ENCODE measurements around the gene MED13L.

MED13L gene

DNA sequence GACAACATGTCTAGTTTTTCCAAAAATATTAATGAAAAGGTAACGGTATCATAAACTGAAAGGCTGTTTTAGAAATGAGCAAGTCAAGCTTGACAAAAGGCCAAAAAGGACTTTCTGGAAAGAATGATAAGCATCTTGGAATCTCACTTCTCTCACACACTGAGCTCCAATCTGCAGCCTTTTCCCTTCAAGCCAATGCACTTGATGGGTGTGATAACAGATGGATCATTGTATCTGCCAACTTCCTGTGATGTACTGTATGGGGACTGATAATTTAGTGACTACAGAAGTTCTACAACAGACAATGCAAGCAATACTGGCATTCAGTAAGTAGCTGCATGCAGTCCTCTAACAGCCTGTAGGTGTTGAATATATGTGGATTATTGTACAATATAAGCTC lies 147.1 kb downstream of the MED13L start:
- DNase-seq (ENCODE audit: low read depth in 2 of 2), result no peak

DNA sequence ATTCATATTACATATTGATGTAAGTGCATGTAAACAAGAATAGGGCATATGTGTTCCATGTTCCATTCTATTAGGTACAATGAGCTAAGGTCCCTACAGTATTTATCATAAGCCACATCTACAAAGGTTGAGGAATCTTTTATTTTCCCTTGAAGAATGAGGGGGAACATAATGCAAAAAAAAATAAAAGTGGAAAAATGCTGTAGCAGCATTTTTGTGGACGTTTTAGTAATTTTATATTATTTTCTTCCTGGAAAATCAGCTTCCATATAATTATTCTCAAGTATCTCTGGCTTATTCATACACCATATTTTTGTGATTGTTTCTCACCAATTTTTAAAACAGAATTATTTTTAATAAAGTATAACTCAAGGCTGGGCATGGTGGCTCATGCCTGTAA lies 148.7 kb downstream of the MED13L start:
- DNase-seq (ENCODE audit: low read depth in 2 of 2), result no peak

DNA sequence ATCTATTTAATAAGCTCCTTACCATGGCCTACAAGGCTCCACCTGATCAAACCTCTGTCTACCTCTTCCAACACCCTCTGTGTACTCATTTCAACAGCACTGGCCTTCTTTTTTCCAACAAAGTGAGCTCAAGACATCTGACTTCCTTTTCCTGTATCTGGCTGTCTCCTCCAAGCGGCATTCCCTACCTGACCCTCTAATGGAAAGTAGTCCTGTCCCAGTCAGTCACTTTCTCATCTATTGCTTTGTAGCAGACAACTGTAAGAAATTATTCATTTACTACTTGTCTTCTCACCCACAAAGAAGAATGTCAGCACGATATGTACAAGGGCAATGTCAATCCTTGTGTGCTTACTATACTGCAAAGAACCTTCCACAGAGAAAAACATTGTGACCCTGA lies 149.6 kb downstream of the MED13L start:
- DNase-seq (ENCODE audit: low read depth in 2 of 2), result no peak

DNA sequence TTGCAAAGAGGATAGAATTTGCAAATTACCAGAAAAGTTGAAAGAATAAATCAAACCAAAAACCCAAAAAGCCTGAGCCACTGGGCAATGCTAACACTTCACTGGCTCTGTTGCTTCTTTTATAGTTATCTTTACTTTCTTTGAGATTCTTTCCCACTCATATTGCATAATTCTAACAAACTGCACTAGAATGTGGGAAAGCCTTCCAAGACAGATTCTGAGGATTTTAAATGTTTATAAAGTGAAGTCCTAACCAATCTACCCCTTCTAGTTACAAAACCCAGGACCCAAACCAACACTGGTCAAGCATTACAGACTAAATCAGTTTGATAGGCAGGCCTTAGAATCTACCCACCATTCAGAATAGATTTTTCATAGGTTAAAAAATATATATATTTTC lies 150.9 kb downstream of the MED13L start:
- no peak for DNase-seq (ENCODE audit: low read depth in 2 of 2)

DNA sequence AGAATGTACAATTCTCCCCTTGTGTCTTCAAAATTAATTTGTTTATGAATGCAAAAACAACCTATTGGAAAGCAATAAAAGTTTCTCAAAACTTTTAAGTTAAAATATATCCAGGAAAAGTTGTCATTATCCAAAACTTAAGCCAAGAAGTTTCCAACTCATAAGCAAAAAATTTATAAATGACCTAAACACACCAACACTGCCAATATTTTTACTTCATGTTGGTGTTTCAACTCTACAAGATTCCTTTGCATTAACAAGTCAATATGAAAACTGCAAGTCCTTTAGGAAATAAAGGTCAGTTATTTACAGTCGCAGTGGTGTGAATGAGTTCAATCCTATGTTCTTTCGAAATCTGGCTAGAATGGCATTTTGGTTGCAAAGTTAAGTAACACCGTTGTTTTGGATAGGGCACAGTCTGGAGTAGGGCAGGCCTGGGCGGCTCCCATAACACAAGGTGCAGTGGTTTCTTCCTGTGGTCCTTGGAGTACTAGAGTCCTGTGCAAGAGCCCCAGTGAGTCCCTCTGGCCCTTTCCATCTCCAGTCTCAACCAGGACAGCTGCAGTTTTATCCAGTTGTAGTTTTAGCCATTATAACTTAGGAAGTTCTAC lies 151.4 kb downstream of the MED13L start:
- DNase-seq (ENCODE audit: low read depth in 2 of 2), result no peak

DNA sequence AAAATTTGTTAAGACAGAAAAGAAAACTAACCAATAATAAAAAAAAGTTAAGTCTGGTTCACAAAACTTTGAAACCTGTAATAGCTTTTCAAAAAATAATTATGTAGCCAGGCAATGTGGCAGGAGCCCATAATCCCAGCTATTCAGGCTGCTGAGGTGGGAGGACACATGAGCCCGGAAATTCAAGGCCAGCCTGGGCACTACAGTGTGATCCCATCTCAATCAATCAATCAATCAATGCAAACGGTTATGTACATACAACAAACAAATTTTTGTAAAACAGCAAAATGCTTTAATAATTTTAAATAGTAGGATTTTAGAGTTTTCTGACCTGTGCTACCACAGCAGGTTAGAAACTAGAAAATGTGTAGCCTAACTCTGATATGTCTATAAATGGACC lies 152.4 kb downstream of the MED13L start:
- no peak for DNase-seq (ENCODE audit: low read depth in 2 of 2)

DNA sequence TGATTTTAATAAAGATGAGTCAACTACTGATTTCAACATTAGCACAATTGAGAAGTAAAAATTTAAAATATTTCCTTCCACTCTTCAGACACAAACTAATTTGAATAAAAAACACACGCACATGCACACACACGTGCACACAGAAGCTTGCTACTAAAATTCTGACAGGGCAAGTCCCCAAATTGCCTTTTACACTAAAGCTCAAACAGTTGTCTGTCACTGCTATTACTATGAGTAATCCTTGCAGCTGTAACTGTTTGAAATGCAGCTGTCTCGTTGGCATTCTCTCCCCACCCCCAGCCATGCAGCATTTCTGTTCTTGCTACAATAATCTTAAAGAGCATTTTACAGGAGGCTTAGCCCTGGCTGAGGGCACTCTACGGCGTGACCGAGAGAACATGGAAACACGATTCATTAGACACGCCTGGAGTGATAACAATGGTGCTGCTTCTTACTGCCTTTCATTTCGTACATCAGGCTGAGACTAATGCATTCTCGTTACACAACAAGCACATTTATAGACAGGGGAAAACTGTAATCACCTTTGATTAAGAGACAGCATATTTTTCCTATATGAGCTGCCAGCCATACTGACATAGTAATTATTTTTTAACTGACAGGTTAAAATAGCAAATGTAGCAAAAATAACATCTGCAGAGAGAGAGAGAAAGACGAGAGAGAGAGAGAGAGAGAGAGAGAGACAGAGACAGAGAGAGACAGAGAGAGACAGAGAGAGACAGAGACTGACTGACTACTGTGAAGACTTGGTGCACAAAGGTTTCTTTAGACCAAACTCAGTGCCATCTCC lies 153.8 kb downstream of the MED13L start:
- DNase-seq (ENCODE audit: low read depth in 2 of 2), result peak in 1 of 2 donors; percentile 12

DNA sequence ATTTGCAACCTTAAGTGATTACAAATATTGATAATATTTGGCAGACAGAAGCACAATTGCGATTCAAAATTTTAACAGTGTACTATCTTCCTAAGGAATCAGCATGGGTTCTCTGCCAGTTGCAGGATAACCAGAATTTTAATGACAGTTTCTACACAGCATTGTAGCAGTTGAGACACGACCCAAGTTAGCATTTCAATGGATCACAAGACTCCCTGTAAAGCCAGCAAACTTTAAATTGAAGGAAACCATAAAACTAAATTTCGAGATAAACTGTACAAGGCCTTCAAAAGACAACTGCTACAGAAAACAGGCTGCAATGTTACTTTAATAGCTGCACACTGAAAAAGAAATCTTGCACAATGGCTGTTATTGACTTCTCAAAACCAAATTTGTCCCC lies 154.9 kb downstream of the MED13L start:
- DNase-seq (ENCODE audit: low read depth in 2 of 2), result no peak

DNA sequence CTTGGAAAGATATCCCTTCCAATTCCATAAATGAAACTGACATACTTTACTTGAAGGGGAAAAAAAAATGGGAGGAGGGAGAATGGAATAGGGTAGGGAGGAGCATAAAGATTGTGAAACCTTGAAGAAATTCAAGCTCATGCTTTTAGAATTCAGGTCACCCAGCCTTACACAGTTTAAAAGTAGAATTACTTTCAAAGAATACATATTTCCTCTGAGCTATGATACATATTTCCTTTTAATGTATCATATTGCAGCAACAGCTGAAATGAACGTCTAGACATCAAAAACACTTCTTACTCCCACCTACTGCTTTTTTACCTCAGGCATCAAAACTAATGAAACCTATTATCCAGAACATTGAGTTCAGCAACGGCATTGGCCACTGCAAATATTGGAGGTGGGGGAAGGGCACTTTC lies 156.0 kb downstream of the MED13L start:
- DNase-seq (ENCODE audit: low read depth in 2 of 2), result no peak

DNA sequence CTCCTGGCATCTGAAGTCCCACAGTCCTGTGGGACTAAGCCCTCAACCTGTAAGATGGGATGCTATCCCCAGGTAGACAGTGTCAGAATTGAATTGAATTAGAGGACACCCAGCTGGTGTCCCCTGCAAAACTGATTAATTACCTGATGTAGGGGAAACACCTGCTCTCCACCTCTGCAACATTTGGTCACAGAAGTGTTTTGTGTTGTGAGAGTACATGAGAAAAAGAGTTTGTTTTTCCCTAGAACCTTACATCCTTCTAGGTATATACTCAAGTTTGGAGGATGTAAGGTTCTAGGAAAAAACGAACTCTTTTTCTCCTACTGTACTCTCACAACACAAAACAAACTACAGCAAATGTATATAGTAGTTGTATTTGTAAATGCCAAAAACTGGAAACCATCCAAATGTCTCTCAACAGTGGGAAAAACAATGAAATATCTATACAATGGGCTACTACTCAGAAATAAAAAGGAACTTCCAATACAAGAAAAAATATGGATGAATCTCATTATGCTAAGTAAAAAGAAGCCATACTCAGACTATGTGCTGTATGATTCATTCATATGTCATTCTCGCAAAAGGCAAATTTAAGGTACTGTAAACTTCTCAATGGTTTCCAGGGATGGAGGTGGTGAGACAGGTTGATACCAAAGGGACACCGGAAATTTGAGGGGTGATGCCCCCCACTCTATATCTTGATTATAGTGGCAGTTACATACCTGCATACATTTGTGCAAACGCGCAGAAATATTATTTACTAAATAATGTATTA lies 160.7 kb downstream of the MED13L start:
- no peak for DNase-seq (ENCODE audit: low read depth in 2 of 2)

DNA sequence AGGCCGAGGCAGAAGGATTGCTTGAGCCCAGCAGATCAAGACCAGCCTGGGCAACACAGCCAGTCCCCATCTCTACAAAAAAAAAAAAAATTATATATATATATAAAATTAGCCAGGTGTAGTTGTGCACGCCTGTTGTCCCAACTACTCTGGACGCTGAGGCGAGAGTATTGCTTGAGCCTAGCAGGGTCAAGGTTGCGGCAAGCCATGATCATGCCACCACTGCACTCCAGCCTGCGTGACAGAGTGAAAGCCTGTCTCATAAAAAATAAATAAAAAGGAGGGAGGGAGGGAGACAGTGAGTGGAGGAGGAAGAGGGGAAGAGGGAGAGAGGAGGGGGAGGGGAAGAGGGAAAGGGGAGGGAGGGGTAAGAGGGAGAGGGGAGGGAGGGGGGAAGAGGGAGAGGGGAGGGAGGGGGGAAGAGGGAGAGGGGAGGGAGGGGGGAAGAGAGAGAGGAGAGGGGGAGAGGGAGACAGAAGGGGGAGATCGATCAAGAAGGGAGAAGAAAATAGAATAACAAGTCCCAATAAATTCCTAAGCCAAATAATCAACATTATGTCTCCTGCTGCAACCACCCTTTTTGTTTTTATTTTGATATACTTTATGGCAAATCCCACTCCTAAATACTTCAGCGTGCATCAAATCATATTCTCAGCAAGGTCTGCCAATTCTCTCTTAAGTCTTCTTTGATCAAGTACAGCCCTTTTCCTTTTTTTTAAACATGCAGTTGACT lies 163.9 kb downstream of the MED13L start:
- no peak for DNase-seq (ENCODE audit: low read depth in 2 of 2)

DNA sequence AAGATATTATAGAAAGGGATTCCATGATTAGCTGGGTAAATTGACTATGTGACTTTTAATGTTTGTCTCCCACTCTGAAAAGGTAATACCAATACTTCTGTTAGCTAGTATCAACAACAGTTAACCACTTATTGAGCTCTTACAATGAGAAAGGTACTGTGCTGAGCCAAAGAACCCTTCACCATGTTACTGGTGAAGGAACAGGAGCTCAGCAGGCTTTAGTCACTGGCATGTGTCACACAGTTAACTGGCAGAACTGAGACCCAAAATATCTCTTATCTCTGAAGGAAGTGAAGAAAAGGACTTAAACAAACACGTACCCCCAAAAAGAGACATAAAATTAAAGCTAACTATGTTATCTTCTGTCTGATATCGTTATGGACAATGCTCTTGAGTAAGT lies 170.6 kb downstream of the MED13L start:
- no peak for DNase-seq (ENCODE audit: low read depth in 2 of 2)

DNA sequence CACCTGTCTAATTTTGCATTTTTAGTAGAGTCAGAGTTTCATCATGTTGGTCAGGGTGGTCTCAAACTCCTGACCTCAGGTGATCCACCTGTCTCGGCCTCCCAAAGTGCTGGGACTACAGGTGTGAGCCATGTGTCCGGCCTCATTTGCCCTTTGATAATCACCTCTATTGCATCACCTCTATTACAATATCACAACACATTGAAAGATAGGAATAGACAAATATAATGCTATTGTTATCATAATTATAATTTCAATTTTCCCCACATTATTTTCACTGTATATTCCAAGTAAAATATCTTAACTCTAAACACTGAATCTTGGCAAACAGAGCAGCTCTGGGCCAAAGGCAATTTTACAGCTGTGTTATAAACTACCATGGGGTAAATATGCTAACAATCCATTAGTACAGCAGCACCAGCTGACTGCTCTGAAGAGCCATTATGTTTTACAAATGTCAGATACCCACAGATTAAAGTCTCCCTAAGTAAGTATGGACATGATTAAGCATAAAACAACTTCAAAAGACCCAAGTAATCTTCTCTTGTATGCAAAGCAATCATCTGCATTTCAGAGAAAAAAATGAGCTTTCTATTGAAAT lies 173.2 kb downstream of the MED13L start:
- no peak for DNase-seq (ENCODE audit: low read depth in 2 of 2)

DNA sequence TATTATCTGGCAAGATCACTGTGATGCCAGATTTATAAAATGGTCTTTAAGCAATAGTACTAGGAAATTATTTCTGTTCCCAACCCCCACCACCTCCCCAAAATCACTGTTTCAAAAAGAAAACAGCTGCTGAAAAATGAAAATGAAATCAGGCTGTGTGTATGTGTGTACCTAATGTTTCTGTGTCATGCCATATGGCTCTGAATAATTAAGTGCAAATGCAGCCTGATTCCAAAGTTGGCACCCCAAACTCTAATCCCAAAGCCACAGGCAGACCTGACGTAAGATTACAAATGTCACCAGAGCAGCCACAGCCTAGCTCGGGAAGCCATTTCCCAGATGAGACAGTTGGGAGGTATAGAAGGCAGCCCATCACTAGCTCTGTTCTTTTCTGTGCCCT lies 175.5 kb downstream of the MED13L start:
- DNase-seq (ENCODE audit: low read depth in 2 of 2), result no peak

DNA sequence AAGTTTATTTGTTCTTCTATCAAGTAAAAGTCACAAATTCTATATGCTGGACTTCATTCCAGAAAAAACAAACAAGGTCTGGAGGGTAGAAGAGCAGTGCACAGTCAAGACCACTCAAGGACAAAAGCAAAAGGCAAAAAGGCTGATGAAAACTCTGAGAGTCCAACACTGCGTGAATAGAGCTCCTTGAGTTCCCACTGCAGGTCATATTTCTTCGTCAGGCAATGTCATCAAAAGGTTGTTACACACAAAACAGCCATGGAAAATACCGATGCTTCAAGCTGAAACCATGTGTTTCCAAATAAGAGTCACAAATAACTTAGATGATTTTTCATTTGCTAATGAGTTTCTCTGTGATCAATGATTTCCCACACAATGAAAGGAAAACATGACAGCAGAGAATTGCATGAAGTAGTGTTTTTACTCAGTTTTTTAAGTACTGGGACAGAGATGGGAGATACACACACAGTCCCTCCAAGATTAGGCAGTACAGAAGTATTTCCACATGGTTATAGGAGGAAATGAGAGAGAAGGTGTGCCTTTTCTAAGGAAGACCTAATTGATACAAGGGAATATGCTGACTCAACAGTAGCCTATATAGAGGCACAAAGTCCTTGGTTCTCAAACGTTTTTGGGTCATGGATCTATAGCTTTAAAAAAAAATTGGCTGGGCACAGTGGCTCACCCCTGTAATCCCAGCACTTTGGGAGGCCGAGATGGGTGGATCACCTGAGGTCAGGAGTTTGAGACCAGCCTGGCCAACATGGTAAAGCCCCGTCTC lies 177.7 kb downstream of the MED13L start:
- DNase-seq (ENCODE audit: low read depth in 2 of 2), result no peak

DNA sequence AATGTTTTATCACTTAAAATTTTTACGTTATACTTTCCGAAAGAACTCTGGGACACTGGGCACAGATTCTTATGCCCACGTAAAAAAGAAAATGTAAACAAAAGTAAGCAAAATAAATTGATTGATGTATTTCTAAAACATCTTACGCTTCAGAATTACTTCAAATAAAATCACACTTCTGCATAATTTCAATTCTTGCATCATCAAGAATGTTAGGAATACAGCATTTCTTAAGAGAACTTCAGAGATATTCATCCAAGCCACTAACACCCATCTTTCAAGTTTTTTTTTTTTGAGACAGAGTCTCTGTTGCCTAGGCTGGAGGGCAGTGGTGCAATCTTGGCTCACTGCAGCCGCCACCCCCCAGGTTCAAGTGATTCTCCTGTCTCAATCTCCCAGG lies 180.6 kb downstream of the MED13L start:
- no peak for DNase-seq (ENCODE audit: low read depth in 2 of 2)

DNA sequence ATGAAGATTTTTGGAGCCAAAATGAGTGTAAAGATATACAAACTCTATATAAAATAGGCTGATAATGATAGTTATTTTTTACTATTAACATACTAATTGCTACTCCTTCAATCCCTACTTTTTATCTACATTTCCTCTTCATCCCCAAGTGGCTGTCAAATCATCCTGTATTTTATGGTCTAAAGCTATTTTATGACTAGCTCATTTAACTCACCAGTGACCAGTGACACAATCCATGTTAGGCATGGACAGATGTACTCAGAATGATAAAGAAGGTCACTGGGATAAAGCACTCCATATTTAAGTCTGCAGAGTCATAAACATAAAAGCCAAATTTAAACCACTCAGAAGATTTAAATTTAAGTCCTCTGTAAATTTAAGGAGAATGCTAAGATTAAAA lies 183.0 kb downstream of the MED13L start:
- no peak for DNase-seq (ENCODE audit: low read depth in 2 of 2)

DNA sequence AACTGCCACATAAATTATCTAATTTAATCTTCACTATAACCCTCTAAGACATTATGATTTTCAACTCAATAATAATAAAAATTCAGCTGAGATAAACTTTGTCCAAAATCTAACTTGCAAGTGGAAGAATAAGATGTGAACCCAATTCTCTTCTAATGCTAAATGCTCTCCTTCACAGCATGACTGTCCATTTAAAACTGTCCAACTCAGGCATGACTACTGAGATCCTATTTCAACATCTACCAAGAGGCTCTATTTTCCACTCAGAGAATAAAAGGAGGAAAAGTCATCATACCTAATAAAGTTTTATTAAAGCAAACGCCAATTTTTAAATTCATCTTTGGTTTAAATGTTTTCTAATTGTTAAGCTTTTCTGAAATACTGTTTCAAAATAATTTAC lies 183.6 kb downstream of the MED13L start:
- DNase-seq (ENCODE audit: low read depth in 2 of 2), result no peak

DNA sequence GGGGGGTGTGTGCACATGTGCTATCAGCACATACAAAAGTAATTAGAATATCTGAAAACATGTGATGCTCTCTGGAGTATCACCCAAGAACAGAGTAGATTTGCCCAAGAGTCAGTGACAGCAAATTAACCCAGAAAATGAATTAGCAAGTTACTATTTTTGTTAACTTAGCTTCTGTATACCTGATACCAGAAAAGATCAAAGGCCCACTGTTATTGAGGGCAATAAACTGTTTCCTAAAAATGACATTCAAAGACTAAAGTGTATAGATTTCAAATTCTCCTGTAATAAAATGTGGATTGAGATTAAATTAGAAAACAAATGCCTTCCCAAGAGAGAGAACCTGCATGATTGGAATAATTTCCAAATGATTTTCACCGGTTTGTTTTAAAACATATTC lies 184.7 kb downstream of the MED13L start:
- DNase-seq (ENCODE audit: low read depth in 2 of 2), result no peak

DNA sequence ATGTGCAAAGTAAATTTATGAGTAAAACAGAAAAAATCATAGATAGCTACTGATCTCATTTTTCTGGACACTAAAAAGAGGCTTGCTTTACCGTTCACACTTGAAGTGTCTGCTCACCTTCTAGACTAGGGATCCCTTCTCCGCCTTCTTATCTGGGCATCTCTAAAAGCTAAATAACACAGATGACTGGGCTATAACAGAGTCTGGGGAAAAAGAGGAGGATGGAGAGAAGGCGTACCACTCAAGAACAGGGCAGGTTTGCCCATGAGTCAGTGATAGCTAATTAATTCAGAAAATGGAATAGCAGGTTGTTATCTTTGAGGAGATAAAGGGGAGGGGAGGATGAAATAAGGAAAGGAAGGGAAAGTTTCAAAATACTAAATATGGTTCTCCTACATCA lies 185.3 kb downstream of the MED13L start:
- no peak for DNase-seq (ENCODE audit: low read depth in 2 of 2)

DNA sequence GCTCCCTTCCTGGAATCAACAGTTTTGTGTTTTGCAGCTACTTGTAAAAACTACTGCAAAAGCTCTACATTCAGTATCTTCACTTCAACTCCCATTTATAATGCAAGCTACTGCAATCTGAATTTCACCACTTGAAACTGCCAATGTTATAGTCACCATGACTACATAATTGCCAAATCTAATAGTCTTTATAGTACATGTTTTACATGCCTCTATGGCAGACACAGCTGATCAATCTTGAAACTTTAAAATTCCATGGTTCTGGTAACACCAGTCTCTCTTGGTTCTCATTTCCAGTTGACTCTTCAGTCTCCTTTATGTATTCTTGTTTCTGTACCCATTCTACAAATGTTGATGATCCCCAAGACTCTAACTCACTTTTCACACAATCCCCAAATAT lies 185.9 kb downstream of the MED13L start:
- DNase-seq (ENCODE audit: low read depth in 2 of 2), result no peak

Measured in stimulated activated CD4-positive, alpha-beta T cell treated with anti-CD3 and anti-CD28 coated beads, Interleukin-4, amount 100 ng/mL, for 48 hours (primary cell).